Neural cell (in vitro differentiated cells): Measurements from ENCODE around the gene RGS19. TPM values are rescaled to one million over a fixed set of nuclear protein-coding genes. Genes with fewer than 3 reads are reported as not detected.
A peak's percentile ranks its signal among the peaks of the same experiment; 100 is the strongest.

Source experiments
- H2AFZ ChIP-seq: fragments of 200-600, 300-800 bp; sonication (generic), shearing (Covaris generic); 2 replicates; pipeline ENCODE4 v1.6.0; 2014; ENCODE audit warnings: low read depth, mild to moderate bottlenecking, antibody characterized with exemption, low read length, moderate library complexity
- H3F3A ChIP-seq: fragments of 200-600 bp; shearing (Covaris generic); 2 replicates; pipeline ENCODE4 v1.6.1; 2016; ENCODE audit warnings: mild to moderate bottlenecking, moderate library complexity, mixed read lengths, antibody characterized with exemption, low read length; ENCODE audit not compliant: insufficient read depth, poor library complexity, severe bottlenecking
- H3K27ac ChIP-seq: fragments of 200-600, 300-800 bp; sonication (generic), shearing (Covaris generic); 2 replicates; pipeline ENCODE4 v1.5.1; 2014; ENCODE audit warnings: mild to moderate bottlenecking, low read length, moderate library complexity
- H3K27me3 ChIP-seq: fragments of 300-800, 200-600 bp; sonication (generic), shearing (Covaris generic); 2 replicates; pipeline ENCODE4 v1.6.0; 2014; ENCODE audit warnings: mild to moderate bottlenecking, low read depth, low read length, moderate library complexity; ENCODE audit not compliant: insufficient read depth
- H3K36me3 ChIP-seq: fragments of 300-800, 200-600 bp; sonication (generic), shearing (Covaris generic); 2 replicates; pipeline ENCODE4 v1.5.1; 2014; ENCODE audit warnings: mild to moderate bottlenecking, antibody characterized with exemption, low read length, moderate library complexity; ENCODE audit not compliant: insufficient read depth
- H3K4me2 ChIP-seq: fragments of 300-800, 200-600 bp; sonication (generic), shearing (Covaris generic); 2 replicates; pipeline ENCODE4 v1.6.0; 2014; ENCODE audit warnings: mild to moderate bottlenecking, low read length
- H3K4me3 ChIP-seq: fragments of 300-800, 200-600 bp; sonication (generic), shearing (Covaris generic); 2 replicates; pipeline ENCODE4 v1.5.1; 2014; ENCODE audit warnings: mild to moderate bottlenecking, low read length, moderate library complexity
- H3K79me2 ChIP-seq: fragments of 200-600 bp; shearing (Covaris generic); replicated peaks from 2 replicates; pipeline ENCODE4 v1.6.0; 2014; ENCODE audit warnings: mild to moderate bottlenecking, low read length, moderate library complexity; ENCODE audit not compliant: insufficient read depth
- H3K9ac ChIP-seq: fragments of 300-800, 200-600 bp; sonication (generic), shearing (Covaris generic); 2 replicates; pipeline ENCODE4 v1.6.1; 2016; ENCODE audit warnings: mild to moderate bottlenecking, low read length, mixed read lengths
- H3K9me2 ChIP-seq: fragments of 200-600 bp; shearing (Covaris generic); 2 replicates; pipeline ENCODE4 v1.6.1; 2016; ENCODE audit warnings: mild to moderate bottlenecking, low read length, mixed read lengths; ENCODE audit not compliant: insufficient read depth
- H3K9me3 ChIP-seq: fragments of 200-600, 300-800 bp; sonication (generic), shearing (Covaris generic); 2 replicates; pipeline ENCODE4 v1.6.1; 2016; ENCODE audit warnings: mild to moderate bottlenecking, mixed run types, low read length, moderate library complexity, mixed read lengths
- H4K20me1 ChIP-seq: fragments of 200-600 bp; shearing (Covaris generic); 2 replicates; pipeline ENCODE4 v1.6.1; 2016; ENCODE audit warnings: mild to moderate bottlenecking, mixed run types; ENCODE audit not compliant: insufficient read depth
- CTCF ChIP-seq: fragments of 450-650 bp; IDR thresholded peaks from 2 replicates; pipeline ENCODE4 v1.5.1; 2014; ENCODE audit warnings: antibody characterized with exemption, mild to moderate bottlenecking, moderate library complexity; ENCODE audit not compliant: poor library complexity, severe bottlenecking
- EP300 ChIP-seq: fragments of 450-650 bp; conservative IDR thresholded peaks from 2 replicates; pipeline ENCODE4 v1.6.1; 2014; ENCODE audit warnings: antibody characterized with exemption, mild to moderate bottlenecking, moderate library complexity; ENCODE audit not compliant: poor library complexity, severe bottlenecking
- EZH2 ChIP-seq: fragments of 200-600, 300-800 bp; shearing (Covaris generic), sonication (generic); IDR thresholded peaks from 2 replicates; pipeline ENCODE4 v1.6.1; 2014; ENCODE audit warnings: antibody characterized with exemption, low read length, borderline replicate concordance, mild to moderate bottlenecking; ENCODE audit not compliant: insufficient read depth, poor library complexity, severe bottlenecking
- MXI1 ChIP-seq: fragments of 450-650 bp; conservative IDR thresholded peaks from 2 replicates; pipeline ENCODE4 v1.6.1; 2014; ENCODE audit warnings: antibody characterized with exemption, mild to moderate bottlenecking; ENCODE audit not compliant: poor library complexity, severe bottlenecking
- POLR2AphosphoS5 ChIP-seq: IDR thresholded peaks from 2 replicates; pipeline ENCODE4 v1.6.1; 2012
- RAD21 ChIP-seq: fragments of 450-650 bp; conservative IDR thresholded peaks from 2 replicates; pipeline ENCODE4 v1.6.1; 2014; ENCODE audit warnings: antibody characterized with exemption, mild to moderate bottlenecking, moderate library complexity
- REST ChIP-seq: IDR thresholded peaks from 2 replicates; pipeline ENCODE4 v1.6.1; 2012; ENCODE audit warnings: borderline replicate concordance
- SMC3 ChIP-seq: fragments of 450-650 bp; conservative IDR thresholded peaks from 2 replicates; pipeline ENCODE4 v1.6.1; 2014; ENCODE audit warnings: antibody characterized with exemption, mild to moderate bottlenecking, moderate library complexity; ENCODE audit not compliant: poor library complexity
- TAF1 ChIP-seq: IDR thresholded peaks from 2 replicates; pipeline ENCODE4 v1.6.1; 2012; ENCODE audit warnings: low read depth
- polyA plus RNA-seq: library from polyadenylated mRNA; depleted of rRNA; stranded (reverse); fragments of >200 nt; gene quantifications from 2 replicates; pipeline ENCODE4 v1.2.3, GENCODE V29; 2014

Gene RGS19
- polyA plus RNA-seq, 1 donor from 2014 or later = 3.4 TPM

GRCh38 chr20:64039293-64040160 is 39.8 kb downstream of the RGS19 start:
- no peak overlapping the region for H3K4me2 ChIP-seq
- no peak overlapping the region for H2AFZ ChIP-seq
- no peaks in the 10 kb centered on the region for H4K20me1 ChIP-seq
- no peak overlapping the region for H3K27ac ChIP-seq
- H3K4me3 ChIP-seq = peak overlapping the region; percentile 67
- no peaks in the 10 kb centered on the region for H3K79me2 ChIP-seq
- H3F3A ChIP-seq = no peaks in the 10 kb centered on the region
- H3K9me2 ChIP-seq = no peaks in the 10 kb centered on the region
- H3K9ac ChIP-seq = peak overlapping the region; percentile 50
- H3K27me3 ChIP-seq = peaks cover 74% of the 10 kb centered on the region
- TF ChIP-seq RAD21 = no peak
- TF ChIP-seq MXI1 = no peak
- no peak for TF ChIP-seq EZH2
- TF ChIP-seq EP300 = no peak
- no peak for TF ChIP-seq TAF1
- peak; percentile 4 for TF ChIP-seq SMC3
- TF ChIP-seq POLR2AphosphoS5 = no peak
- no peak for TF ChIP-seq REST
- H3K36me3 ChIP-seq = no peaks in the 10 kb centered on the region
- H3K9me3 ChIP-seq = no peaks in the 10 kb centered on the region

GRCh38 chr20:64038565-64039292 is 40.6 kb downstream of the RGS19 start:
- H2AFZ ChIP-seq = no peak overlapping the region
- no peaks in the 10 kb centered on the region for H3K79me2 ChIP-seq
- H3K27me3 ChIP-seq = peaks cover 66% of the 10 kb centered on the region
- peak overlapping the region; percentile 67 for H3K4me3 ChIP-seq
- no peaks in the 10 kb centered on the region for H4K20me1 ChIP-seq
- H3K36me3 ChIP-seq = no peaks in the 10 kb centered on the region
- H3K27ac ChIP-seq = no peak overlapping the region
- H3K9me2 ChIP-seq = no peaks in the 10 kb centered on the region
- no peak overlapping the region for H3K4me2 ChIP-seq
- TF ChIP-seq CTCF = peak; percentile 71
- no peak for TF ChIP-seq MXI1
- TF ChIP-seq SMC3 = peak; percentile 84
- peak; percentile 78 for TF ChIP-seq RAD21
- H3K9ac ChIP-seq = peak overlapping the region; percentile 50
- no peaks in the 10 kb centered on the region for H3F3A ChIP-seq
- H3K9me3 ChIP-seq = no peaks in the 10 kb centered on the region
